ENCODE data around the gene CREB3.

The CREB3 gene

DNA sequence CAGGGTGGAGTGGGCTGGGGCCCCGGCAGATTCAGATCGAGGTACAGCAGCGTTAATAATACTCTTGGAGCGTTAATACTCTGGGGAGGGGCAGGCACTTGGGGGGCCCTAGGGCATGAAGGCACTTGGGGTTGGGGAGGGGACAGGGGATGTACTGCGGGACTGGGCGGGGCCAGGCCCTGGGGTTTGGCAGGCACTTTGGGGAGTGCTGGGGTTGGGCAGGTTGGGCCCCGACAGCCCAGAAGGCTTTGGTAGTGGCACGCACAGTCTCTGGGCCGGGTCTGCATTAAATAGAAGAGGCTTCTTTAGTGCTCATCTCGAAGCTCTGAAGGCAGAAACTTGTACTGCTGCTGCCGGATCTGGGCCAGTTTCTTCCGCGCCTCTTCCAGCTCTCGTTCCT, 35.0 kb upstream of the CREB3 start:
- Histone ChIP-seq H3K4me3 (ENCODE audit: low read length) (no peak overlapping the region), H4K20me1 (ENCODE audit: insufficient read depth, low read length) (no peaks in the 10 kb centered on the region), H3K36me3 (replicated peaks; ENCODE audit: insufficient read depth, low read length) (0 out of 2 replicates have a peak, but pooled peaks cover 4% of the 10 kb centered on the region), H3K79me2 (ENCODE audit: low read length) (no peaks in the 10 kb centered on the region), H3K4me2 (ENCODE audit: low read depth, low read length) (no peak overlapping the region), H3K27me3 (replicated peaks; ENCODE audit: insufficient read depth, low read length) (no peaks in the 10 kb centered on the region), H3K4me1 (ENCODE audit: low read length) (no peaks in the 10 kb centered on the region), H3K27ac (ENCODE audit: low read length) (no peak overlapping the region), H2AFZ (ENCODE audit: low read length) (no peak overlapping the region), H3K9me3 (replicated peaks; ENCODE audit: insufficient read depth, low read length) (no peaks in the 10 kb centered on the region), H3F3A (ENCODE audit: insufficient read depth, low read length) (no peaks in the 10 kb centered on the region), H3K9me2 (replicated peaks; ENCODE audit: insufficient read depth, low read length) (no peaks in the 10 kb centered on the region), H3K9ac (ENCODE audit: low read length) (no peak overlapping the region)
- no peak for DNase-seq
- no peak for TF ChIP-seq EZH2 (optimal IDR thresholded peaks at IDR 0.05; ENCODE audit: low read depth, low read length)
- TF ChIP-seq, protein P1, sequence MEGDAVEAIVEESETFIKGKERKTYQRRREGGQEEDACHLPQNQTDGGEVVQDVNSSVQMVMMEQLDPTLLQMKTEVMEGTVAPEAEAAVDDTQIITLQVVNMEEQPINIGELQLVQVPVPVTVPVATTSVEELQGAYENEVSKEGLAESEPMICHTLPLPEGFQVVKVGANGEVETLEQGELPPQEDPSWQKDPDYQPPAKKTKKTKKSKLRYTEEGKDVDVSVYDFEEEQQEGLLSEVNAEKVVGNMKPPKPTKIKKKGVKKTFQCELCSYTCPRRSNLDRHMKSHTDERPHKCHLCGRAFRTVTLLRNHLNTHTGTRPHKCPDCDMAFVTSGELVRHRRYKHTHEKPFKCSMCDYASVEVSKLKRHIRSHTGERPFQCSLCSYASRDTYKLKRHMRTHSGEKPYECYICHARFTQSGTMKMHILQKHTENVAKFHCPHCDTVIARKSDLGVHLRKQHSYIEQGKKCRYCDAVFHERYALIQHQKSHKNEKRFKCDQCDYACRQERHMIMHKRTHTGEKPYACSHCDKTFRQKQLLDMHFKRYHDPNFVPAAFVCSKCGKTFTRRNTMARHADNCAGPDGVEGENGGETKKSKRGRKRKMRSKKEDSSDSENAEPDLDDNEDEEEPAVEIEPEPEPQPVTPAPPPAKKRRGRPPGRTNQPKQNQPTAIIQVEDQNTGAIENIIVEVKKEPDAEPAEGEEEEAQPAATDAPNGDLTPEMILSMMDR (IDR thresholded peaks at IDR 0.05; ENCODE audit: low read length): no peak
- no peak for TF ChIP-seq EZH2phosphoT487 (IDR thresholded peaks at IDR 0.05; ENCODE audit: low read length)

DNA sequence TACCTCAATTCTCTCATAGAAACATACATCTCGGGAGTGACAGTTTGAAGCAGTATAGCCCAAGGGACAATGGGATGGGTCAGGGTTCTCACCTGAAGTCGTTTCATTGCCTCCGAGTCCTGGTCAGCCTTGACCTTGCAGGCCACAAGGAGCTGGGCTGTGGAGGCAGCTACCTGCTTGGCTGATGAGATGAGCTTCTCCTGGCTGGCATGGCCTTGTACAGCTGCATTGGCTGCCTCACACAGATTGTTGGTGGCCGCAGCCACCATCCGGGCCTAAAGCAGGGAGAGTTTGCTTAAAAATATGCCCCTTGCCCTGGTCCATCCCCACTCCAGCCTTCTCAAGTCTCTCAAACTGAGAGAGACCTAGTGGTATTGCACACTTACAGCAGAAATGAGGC, 34.2 kb upstream of the CREB3 start:
- H3K4me1 ChIP-seq (ENCODE audit: low read length): no peaks in the 10 kb centered on the region
- H3K9me3 ChIP-seq (replicated peaks; ENCODE audit: insufficient read depth, low read length): no peaks in the 10 kb centered on the region
- no peak overlapping the region for H3K27ac ChIP-seq (ENCODE audit: low read length)
- H3K27me3 ChIP-seq (replicated peaks; ENCODE audit: insufficient read depth, low read length): no peaks in the 10 kb centered on the region
- H3K4me2 ChIP-seq (ENCODE audit: low read depth, low read length): no peak overlapping the region
- 0 out of 2 replicates have a peak, but pooled peaks cover 4% of the 10 kb centered on the region for H3K36me3 ChIP-seq (replicated peaks; ENCODE audit: insufficient read depth, low read length)
- H4K20me1 ChIP-seq (ENCODE audit: insufficient read depth, low read length): no peaks in the 10 kb centered on the region
- no peak overlapping the region for H2AFZ ChIP-seq (ENCODE audit: low read length)
- no peak for TF ChIP-seq EZH2 (optimal IDR thresholded peaks at IDR 0.05; ENCODE audit: low read depth, low read length)
- TF ChIP-seq EZH2phosphoT487 (IDR thresholded peaks at IDR 0.05; ENCODE audit: low read length): no peak
- TF ChIP-seq, protein P1 (IDR thresholded peaks at IDR 0.05; ENCODE audit: low read length): no peak
- H3K9ac ChIP-seq (ENCODE audit: low read length): no peak overlapping the region
- no peak for DNase-seq
- no peaks in the 10 kb centered on the region for H3F3A ChIP-seq (ENCODE audit: insufficient read depth, low read length)
- H3K79me2 ChIP-seq (ENCODE audit: low read length): no peaks in the 10 kb centered on the region
- no peak overlapping the region for H3K4me3 ChIP-seq (ENCODE audit: low read length)
- no peaks in the 10 kb centered on the region for H3K9me2 ChIP-seq (replicated peaks; ENCODE audit: insufficient read depth, low read length)

DNA sequence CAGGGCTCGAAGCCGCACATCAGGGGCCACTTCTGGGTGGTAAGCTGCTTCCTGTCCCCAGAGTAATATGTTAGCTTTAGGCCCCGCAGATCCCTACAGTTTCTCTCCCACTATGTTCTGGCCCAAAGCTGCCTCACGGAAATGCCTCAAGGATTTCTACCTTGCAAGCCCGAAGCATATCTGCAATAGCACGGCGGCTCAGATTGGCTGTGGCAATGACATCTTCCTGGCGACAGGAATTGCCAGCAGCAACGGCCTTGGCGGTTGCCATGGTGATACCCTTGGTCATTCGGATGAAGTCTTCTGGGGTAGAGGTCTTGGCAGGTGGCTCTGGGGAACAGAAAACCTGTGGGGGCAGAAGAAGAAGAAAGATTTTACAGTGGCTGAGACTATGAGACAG, 32.4 kb upstream of the CREB3 start:
- no peaks in the 10 kb centered on the region for H3K9me2 ChIP-seq (replicated peaks; ENCODE audit: insufficient read depth, low read length)
- no peaks in the 10 kb centered on the region for H3K9me3 ChIP-seq (replicated peaks; ENCODE audit: insufficient read depth, low read length)
- H4K20me1 ChIP-seq (ENCODE audit: insufficient read depth, low read length): no peaks in the 10 kb centered on the region
- TF ChIP-seq EZH2phosphoT487 (IDR thresholded peaks at IDR 0.05; ENCODE audit: low read length): no peak
- no peak for TF ChIP-seq EZH2 (optimal IDR thresholded peaks at IDR 0.05; ENCODE audit: low read depth, low read length)
- no peaks in the 10 kb centered on the region for H3K27me3 ChIP-seq (replicated peaks; ENCODE audit: insufficient read depth, low read length)
- H3K4me3 ChIP-seq (ENCODE audit: low read length): no peak overlapping the region
- no peak overlapping the region for H3K27ac ChIP-seq (ENCODE audit: low read length)
- no peaks in the 10 kb centered on the region for H3K79me2 ChIP-seq (ENCODE audit: low read length)
- H3K9ac ChIP-seq (ENCODE audit: low read length): no peak overlapping the region
- H2AFZ ChIP-seq (ENCODE audit: low read length): no peak overlapping the region
- no peak overlapping the region for H3K4me2 ChIP-seq (ENCODE audit: low read depth, low read length)
- no peaks in the 10 kb centered on the region for H3K4me1 ChIP-seq (ENCODE audit: low read length)
- no peak for DNase-seq
- H3F3A ChIP-seq (ENCODE audit: insufficient read depth, low read length): no peaks in the 10 kb centered on the region
- H3K36me3 ChIP-seq (replicated peaks; ENCODE audit: insufficient read depth, low read length): 0 out of 2 replicates have a peak, but pooled peaks cover 4% of the 10 kb centered on the region

DNA sequence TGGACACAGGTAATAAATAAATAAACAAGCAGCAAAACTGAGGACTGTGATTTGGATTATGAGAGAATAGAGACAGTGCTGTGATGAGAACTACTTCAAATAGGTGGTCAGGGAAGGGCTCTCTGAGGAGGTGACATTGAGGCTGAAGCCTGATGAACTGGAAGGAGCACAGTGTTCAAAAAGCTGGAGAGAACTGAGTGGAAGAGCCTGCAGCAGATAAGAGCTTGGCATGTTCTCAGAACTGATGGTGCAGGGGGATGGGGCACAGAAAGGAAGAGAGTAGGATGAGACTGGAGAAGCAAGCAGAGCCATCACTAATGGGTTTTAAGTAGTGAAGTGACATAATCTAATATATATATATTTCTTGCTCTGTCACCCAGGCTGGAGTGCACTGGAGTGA, 31.5 kb upstream of the CREB3 start:
- Histone ChIP-seq H3K36me3 (replicated peaks; ENCODE audit: insufficient read depth, low read length) (0 out of 2 replicates have a peak, but pooled peaks cover 4% of the 10 kb centered on the region), H3K4me3 (ENCODE audit: low read length) (no peak overlapping the region), H3K9me2 (replicated peaks; ENCODE audit: insufficient read depth, low read length) (no peaks in the 10 kb centered on the region), H3K4me1 (ENCODE audit: low read length) (no peaks in the 10 kb centered on the region), H2AFZ (ENCODE audit: low read length) (no peak overlapping the region), H3K27ac (ENCODE audit: low read length) (no peak overlapping the region), H3K79me2 (ENCODE audit: low read length) (no peaks in the 10 kb centered on the region), H4K20me1 (ENCODE audit: insufficient read depth, low read length) (no peaks in the 10 kb centered on the region), H3F3A (ENCODE audit: insufficient read depth, low read length) (no peaks in the 10 kb centered on the region), H3K9ac (ENCODE audit: low read length) (no peak overlapping the region), H3K4me2 (ENCODE audit: low read depth, low read length) (no peak overlapping the region), H3K27me3 (replicated peaks; ENCODE audit: insufficient read depth, low read length) (no peaks in the 10 kb centered on the region), H3K9me3 (replicated peaks; ENCODE audit: insufficient read depth, low read length) (no peaks in the 10 kb centered on the region)
- TF ChIP-seq, protein P1 (IDR thresholded peaks at IDR 0.05; ENCODE audit: low read length): no peak
- no peak for TF ChIP-seq EZH2phosphoT487 (IDR thresholded peaks at IDR 0.05; ENCODE audit: low read length)
- no peak for TF ChIP-seq EZH2 (optimal IDR thresholded peaks at IDR 0.05; ENCODE audit: low read depth, low read length)
- DNase-seq: no peak
